ENCODE measurements around the gene UBE2H. TPM values are rescaled to one million over a fixed set of nuclear protein-coding genes. Genes with fewer than 3 reads are reported as not detected.

Gene UBE2H
- total and polyA plus RNA-seq, 10 of the 15 experiments (the other 5 are each of a cell fraction or from before 2014, with no cell fraction given): 15.6 to 75.5 (median 32.8) TPM

DNA sequence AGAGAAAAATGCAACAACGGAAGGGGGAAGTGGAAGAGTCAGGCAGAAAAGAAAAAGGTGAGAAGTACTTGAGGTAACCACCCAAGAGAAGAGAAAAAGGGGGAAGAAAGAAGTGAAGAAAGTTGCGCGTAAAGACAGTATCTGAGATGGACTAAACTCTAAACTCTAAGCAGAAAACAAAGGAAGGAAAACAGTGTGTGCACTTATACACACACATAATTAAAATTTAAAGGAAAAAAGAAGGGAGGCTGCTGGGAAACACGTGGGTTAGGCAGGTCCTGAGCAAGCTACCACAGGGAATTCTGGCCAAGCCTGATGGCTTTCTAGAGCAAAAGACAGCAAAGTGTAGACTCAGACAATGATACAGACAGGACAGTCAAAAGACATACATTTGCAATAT lies 78.0 kb downstream of the UBE2H start:
- no peak for FAIRE-seq
- ChIA-PET POLR2A (no interaction called here), SMC1A (ENCODE audit: uncharacterized antibody, unreplicated experiment) (interaction anchor here (0.6 to 1.2 kb wide), 2 partner anchors 23 to 131 kb away, joined by 3 to 4 read pairs; no protein-coding TSS in a partner anchor), CTCF (interaction anchor here (0.9 kb wide), 1 partner anchor 9 kb away, joined by 3 read pairs; no protein-coding TSS in a partner anchor), RAD21 (ENCODE audit: unreplicated experiment) (no interaction called here)
- H2AFZ ChIP-seq (ENCODE audit: control insufficient read depth, low read depth, low read length): no peak overlapping the region
- no peak for ATAC-seq
- in situ Hi-C loops (cut with MboI): no loop called here
- DNase-seq (ENCODE audit: low read depth, low spot score): no peak
- no peaks in the 10 kb centered on the region for H3K4me1 ChIP-seq (ENCODE audit: control insufficient read depth, insufficient read depth, low read length)
- whole genome bisulfite sequencing (ENCODE audit: insufficient coverage, insufficient replicate concordance, low lambda C conversion rate, missing lambda C conversion rate): 73% methylated on average over 4 of the region's 4 CpGs
- H4K20me1 ChIP-seq (ENCODE audit: control insufficient read depth, insufficient read depth): no peaks in the 10 kb centered on the region
- no peaks in the 10 kb centered on the region for H3K27me3 ChIP-seq (replicated peaks in 1 of 2; ENCODE audit: control insufficient read depth in 2 of 2, insufficient read depth in 2 of 2, low read length in 1 of 2)
- H3K27ac ChIP-seq (ENCODE audit: control insufficient read depth, insufficient read depth): no peak overlapping the region
- peaks cover 0 to 6% of the 10 kb centered on the region in 2 experiments for H3K36me3 ChIP-seq (ENCODE audit: control insufficient read depth in 2 of 2, insufficient read depth in 2 of 2, low read length in 1 of 2)
- TF ChIP-seq ZNF622 (IDR thresholded peaks at IDR 0.05) (no peak), POLR2A (IDR thresholded peaks at IDR 0.05; ENCODE audit: low read depth, low read length) (no peak), SIN3A (IDR thresholded peaks at IDR 0.05; ENCODE audit: low read depth, low read length) (no peak)
- BruUV-seq (replicated peaks): no TSS peak
- H3K9ac ChIP-seq (ENCODE audit: control insufficient read depth, insufficient read depth, low read length): no peak overlapping the region
- no peak overlapping the region for H3K4me2 ChIP-seq (ENCODE audit: control insufficient read depth, insufficient read depth)
- H3K9me3 ChIP-seq (replicated peaks; ENCODE audit: control insufficient read depth, insufficient read depth, low read length): no peaks in the 10 kb centered on the region
- no peak overlapping the region for H3K4me3 ChIP-seq
- intact Hi-C loops (cut with micrococcal nuclease; ENCODE audit: unreplicated experiment): no loop called here
- H3K79me2 ChIP-seq (ENCODE audit: control insufficient read depth, insufficient read depth, low read length): no peaks in the 10 kb centered on the region

DNA sequence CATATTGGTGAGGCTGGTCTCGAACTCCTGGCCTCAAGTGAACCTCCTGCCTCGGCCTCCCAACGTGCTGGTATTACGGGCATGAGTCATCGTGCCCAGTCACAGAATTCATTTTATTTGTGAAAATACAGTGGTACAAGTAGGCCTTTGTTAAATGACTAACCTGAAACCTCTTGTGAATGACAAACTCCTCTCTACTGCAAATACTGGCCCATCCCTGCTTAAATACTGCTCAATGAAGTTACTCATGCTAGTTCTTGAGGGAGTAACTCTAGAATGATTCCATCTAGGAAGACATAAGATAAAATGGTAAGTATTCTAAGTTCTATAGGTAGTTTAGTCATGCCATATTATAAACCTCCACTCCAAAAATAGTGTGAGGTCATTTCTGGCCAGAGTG lies 80.7 kb downstream of the UBE2H start:
- in situ Hi-C loops (cut with MboI) (no loop called here), intact Hi-C loops (cut with micrococcal nuclease; ENCODE audit: unreplicated experiment) (no loop called here)
- Histone ChIP-seq H3K36me3 (ENCODE audit: control insufficient read depth in 2 of 2, insufficient read depth in 2 of 2, low read length in 1 of 2) (peaks cover 0 to 6% of the 10 kb centered on the region in 2 experiments), H3K4me2 (ENCODE audit: control insufficient read depth, insufficient read depth) (no peak overlapping the region), H3K79me2 (ENCODE audit: control insufficient read depth, insufficient read depth, low read length) (no peaks in the 10 kb centered on the region; the same call in 1 of the 2 replicates), H4K20me1 (ENCODE audit: control insufficient read depth, insufficient read depth) (no peaks in the 10 kb centered on the region), H2AFZ (ENCODE audit: control insufficient read depth, low read depth, low read length) (no peak overlapping the region), H3K4me3 (no peak overlapping the region), H3K4me1 (ENCODE audit: control insufficient read depth, insufficient read depth, low read length) (no peaks in the 10 kb centered on the region), H3K9me3 (replicated peaks; ENCODE audit: control insufficient read depth, insufficient read depth, low read length) (no peaks in the 10 kb centered on the region), H3K27me3 (replicated peaks in 1 of 2; ENCODE audit: control insufficient read depth in 2 of 2, insufficient read depth in 2 of 2, low read length in 1 of 2) (no peaks in the 10 kb centered on the region), H3K27ac (ENCODE audit: control insufficient read depth, insufficient read depth) (no peak overlapping the region), H3K9ac (ENCODE audit: control insufficient read depth, insufficient read depth, low read length) (no peak overlapping the region)
- DNase-seq (ENCODE audit: low read depth, low spot score) (no peak), ATAC-seq (no peak), FAIRE-seq (no peak)
- TF ChIP-seq MAX (IDR thresholded peaks at IDR 0.05; ENCODE audit: low read depth, low read length): no peak
- TF ChIP-seq, protein P1, sequence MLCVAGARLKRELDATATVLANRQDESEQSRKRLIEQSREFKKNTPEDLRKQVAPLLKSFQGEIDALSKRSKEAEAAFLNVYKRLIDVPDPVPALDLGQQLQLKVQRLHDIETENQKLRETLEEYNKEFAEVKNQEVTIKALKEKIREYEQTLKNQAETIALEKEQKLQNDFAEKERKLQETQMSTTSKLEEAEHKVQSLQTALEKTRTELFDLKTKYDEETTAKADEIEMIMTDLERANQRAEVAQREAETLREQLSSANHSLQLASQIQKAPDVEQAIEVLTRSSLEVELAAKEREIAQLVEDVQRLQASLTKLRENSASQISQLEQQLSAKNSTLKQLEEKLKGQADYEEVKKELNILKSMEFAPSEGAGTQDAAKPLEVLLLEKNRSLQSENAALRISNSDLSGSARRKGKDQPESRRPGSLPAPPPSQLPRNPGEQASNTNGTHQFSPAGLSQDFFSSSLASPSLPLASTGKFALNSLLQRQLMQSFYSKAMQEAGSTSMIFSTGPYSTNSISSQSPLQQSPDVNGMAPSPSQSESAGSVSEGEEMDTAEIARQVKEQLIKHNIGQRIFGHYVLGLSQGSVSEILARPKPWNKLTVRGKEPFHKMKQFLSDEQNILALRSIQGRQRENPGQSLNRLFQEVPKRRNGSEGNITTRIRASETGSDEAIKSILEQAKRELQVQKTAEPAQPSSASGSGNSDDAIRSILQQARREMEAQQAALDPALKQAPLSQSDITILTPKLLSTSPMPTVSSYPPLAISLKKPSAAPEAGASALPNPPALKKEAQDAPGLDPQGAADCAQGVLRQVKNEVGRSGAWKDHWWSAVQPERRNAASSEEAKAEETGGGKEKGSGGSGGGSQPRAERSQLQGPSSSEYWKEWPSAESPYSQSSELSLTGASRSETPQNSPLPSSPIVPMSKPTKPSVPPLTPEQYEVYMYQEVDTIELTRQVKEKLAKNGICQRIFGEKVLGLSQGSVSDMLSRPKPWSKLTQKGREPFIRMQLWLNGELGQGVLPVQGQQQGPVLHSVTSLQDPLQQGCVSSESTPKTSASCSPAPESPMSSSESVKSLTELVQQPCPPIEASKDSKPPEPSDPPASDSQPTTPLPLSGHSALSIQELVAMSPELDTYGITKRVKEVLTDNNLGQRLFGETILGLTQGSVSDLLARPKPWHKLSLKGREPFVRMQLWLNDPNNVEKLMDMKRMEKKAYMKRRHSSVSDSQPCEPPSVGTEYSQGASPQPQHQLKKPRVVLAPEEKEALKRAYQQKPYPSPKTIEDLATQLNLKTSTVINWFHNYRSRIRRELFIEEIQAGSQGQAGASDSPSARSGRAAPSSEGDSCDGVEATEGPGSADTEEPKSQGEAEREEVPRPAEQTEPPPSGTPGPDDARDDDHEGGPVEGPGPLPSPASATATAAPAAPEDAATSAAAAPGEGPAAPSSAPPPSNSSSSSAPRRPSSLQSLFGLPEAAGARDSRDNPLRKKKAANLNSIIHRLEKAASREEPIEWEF (IDR thresholded peaks at IDR 0.05; ENCODE audit: insufficient replicate concordance, low read depth, low read length): no peak
- TF ChIP-seq TCF12 (IDR thresholded peaks at IDR 0.05; ENCODE audit: low read depth, low read length): no peak
- TF ChIP-seq NR2F1 (conservative IDR thresholded peaks at IDR 0.05): no peak
- TF ChIP-seq ZNF384 (IDR thresholded peaks at IDR 0.05; ENCODE audit: borderline replicate concordance, low read depth, low read length): no peak
- no TSS peak for BruUV-seq (replicated peaks)
- ChIA-PET CTCF (interaction anchor here (2.1 kb wide), 1 partner anchor 10 kb away, joined by 6 read pairs; no protein-coding TSS in a partner anchor), SMC1A (ENCODE audit: uncharacterized antibody, unreplicated experiment) (interaction anchor here (0.5 kb wide), 1 partner anchor 529 kb away, joined by 3 read pairs; no protein-coding TSS in a partner anchor), RAD21 (ENCODE audit: unreplicated experiment) (no interaction called here), POLR2A (no interaction called here)
- WGBS (ENCODE audit: insufficient coverage, insufficient replicate concordance, low lambda C conversion rate, missing lambda C conversion rate): 92% methylated on average over 5 of the region's 5 CpGs

Measured in GM12878 (cell line).